Lung (tissue), 12 donors: ENCODE measurements around the gene SLC6A18. TPM values are rescaled to one million over a fixed set of nuclear protein-coding genes. Genes with fewer than 3 reads are reported as not detected.

Experiments used
- ATAC-seq: fragments of 200-7000 bp; cut with Tn5 transposase; one replicate; pipeline ENCODE4 v1.9.1; 2020; ENCODE audit warnings: moderate number of reproducible peaks; ENCODE audit not compliant: insufficient read depth, low FRiP score
- DNase-seq, 3 donors: peaks; one replicate each; pipeline ENCODE4 v3.0.0-alpha.2; 2013 to 2017
- H3K27ac ChIP-seq, 2 donors: one replicate each; pipeline ENCODE4 v1.5.1; 2013; ENCODE audit warnings: mild to moderate bottlenecking in 2 of 2, moderate library complexity in 2 of 2, control low read depth in 1 of 2, inconsistent platforms in 1 of 2, low read depth in 1 of 2, low read length in 1 of 2
- H3K27me3 ChIP-seq, 3 donors: one replicate each; pipeline ENCODE4 v1.5.1; 2013; ENCODE audit warnings: low read length in 2 of 3; ENCODE audit not compliant: control insufficient read depth in 3 of 3, insufficient read depth in 3 of 3
- H3K36me3 ChIP-seq, 4 donors: one replicate each; pipeline ENCODE4 v1.5.1; 2013; ENCODE audit warnings: low read length in 4 of 4, mild to moderate bottlenecking in 1 of 4, moderate library complexity in 1 of 4; ENCODE audit not compliant: control insufficient read depth in 4 of 4, insufficient read depth in 4 of 4
- H3K4me1 ChIP-seq, 5 donors: one replicate each; pipeline ENCODE4 v1.5.1; 2013; ENCODE audit warnings: low read length in 5 of 5, mild to moderate bottlenecking in 2 of 5, moderate library complexity in 1 of 5; ENCODE audit not compliant: control insufficient read depth in 5 of 5, insufficient read depth in 5 of 5
- H3K4me3 ChIP-seq: one replicate; pipeline ENCODE4 v1.5.1; 2013; ENCODE audit warnings: mild to moderate bottlenecking, control low read depth, moderate library complexity
- H3K9ac ChIP-seq, 2 donors: one replicate each; pipeline ENCODE4 v1.5.1; 2013; ENCODE audit warnings: low read length in 2 of 2, control low read depth in 1 of 2; ENCODE audit not compliant: insufficient read depth in 1 of 2
- H3K9me3 ChIP-seq, 4 donors: one replicate each; pipeline ENCODE4 v1.5.1; 2013; ENCODE audit warnings: low read length in 3 of 4, mild to moderate bottlenecking in 1 of 4, moderate library complexity in 1 of 4; ENCODE audit not compliant: control insufficient read depth in 4 of 4, insufficient read depth in 3 of 4
- WGBS, 2 donors: extraction: QIAGEN DNeasy Blood & Tissue Kit; methylation state at CpG; one replicate each; pipeline ENCODE4 v1.1.7; 2013; 5-methylcytosine and 5-hydroxymethylcytosine counted together
- polyA plus RNA-seq, 2 donors: library from polyadenylated mRNA; stranded (reverse); fragments of 200-250 nt; gene quantifications; one replicate each; pipeline ENCODE4 v1.2.1, GENCODE V29; 2013
- total RNA-seq, 2 donors: library from RNA; depleted of rRNA in 1 of 2; stranded (reverse); fragments of >200 nt in 1 of 2; gene quantifications; one replicate each; pipeline ENCODE4 v1.2.1, GENCODE V29; 2014 to 2021
- TF ChIP-seq, protein P1 (sequence below): IDR thresholded peaks from 2 replicates; pipeline ENCODE4 v1.5.1; 2012; ENCODE audit warnings: mild to moderate bottlenecking; ENCODE audit errors: control extremely low read depth, extremely low read depth
- donor health status: control.
- donor health status: control.
- donor health status: Bipolar disorder and iron deficiency.
- donor health status: healthy.
- donor health status: DM: yes; HTN: yes; CAD: no.

SLC6A18 gene
- total and polyA plus RNA-seq, 4 donors, result not detected

- Histone ChIP-seq H3K36me3 (no peaks in the 10 kb centered on the region), H3K27ac (no peak overlapping the region), H3K4me3 (no peak overlapping the region), H3K27me3 (no peaks in the 10 kb centered on the region), H3K4me1 (no peaks in the 10 kb centered on the region), H3K9ac (no peak overlapping the region), H3K9me3 (peaks cover 0 to 14% (median 3%) of the 10 kb centered on the region in 4 donors)
- 86 to 94% methylated on average over 23 of the region's 23 CpGs for WGBS, 2 donors
- no peak for DNase-seq
- TF ChIP-seq, protein P1, sequence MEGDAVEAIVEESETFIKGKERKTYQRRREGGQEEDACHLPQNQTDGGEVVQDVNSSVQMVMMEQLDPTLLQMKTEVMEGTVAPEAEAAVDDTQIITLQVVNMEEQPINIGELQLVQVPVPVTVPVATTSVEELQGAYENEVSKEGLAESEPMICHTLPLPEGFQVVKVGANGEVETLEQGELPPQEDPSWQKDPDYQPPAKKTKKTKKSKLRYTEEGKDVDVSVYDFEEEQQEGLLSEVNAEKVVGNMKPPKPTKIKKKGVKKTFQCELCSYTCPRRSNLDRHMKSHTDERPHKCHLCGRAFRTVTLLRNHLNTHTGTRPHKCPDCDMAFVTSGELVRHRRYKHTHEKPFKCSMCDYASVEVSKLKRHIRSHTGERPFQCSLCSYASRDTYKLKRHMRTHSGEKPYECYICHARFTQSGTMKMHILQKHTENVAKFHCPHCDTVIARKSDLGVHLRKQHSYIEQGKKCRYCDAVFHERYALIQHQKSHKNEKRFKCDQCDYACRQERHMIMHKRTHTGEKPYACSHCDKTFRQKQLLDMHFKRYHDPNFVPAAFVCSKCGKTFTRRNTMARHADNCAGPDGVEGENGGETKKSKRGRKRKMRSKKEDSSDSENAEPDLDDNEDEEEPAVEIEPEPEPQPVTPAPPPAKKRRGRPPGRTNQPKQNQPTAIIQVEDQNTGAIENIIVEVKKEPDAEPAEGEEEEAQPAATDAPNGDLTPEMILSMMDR, result no peak
- ATAC-seq, result no peak
These were observed 31.6 kb downstream of the SLC6A18 start for GRCh38 chr5:1256776-1257175.

- DNase-seq (no peak), ATAC-seq (no peak)
- Histone ChIP-seq H3K27me3 (no peaks in the 10 kb centered on the region), H3K4me3 (no peak overlapping the region), H3K36me3 (no peaks in the 10 kb centered on the region), H3K4me1 (no peaks in the 10 kb centered on the region), H3K27ac (no peak overlapping the region), H3K9ac (no peak overlapping the region), H3K9me3 (peaks cover 0 to 17% (median 5%) of the 10 kb centered on the region in 4 donors)
- 87 to 94% methylated on average over 17 of the region's 17 CpGs for WGBS, 2 donors
- TF ChIP-seq, protein P1, result no peak
These were observed 32.2 kb downstream of the SLC6A18 start for GRCh38 chr5:1257363-1257762.

GRCh38 chr5:1257841-1258240 is 32.7 kb downstream of the SLC6A18 start:
- 88 to 93% methylated on average over 13 of the region's 13 CpGs for WGBS, 2 donors
- no peaks in the 10 kb centered on the region for H3K27me3 ChIP-seq
- no peak for ATAC-seq
- no peaks in the 10 kb centered on the region for H3K36me3 ChIP-seq
- TF ChIP-seq, protein P1, result no peak
- H3K4me1 ChIP-seq, result no peaks in the 10 kb centered on the region
- no peak overlapping the region for H3K4me3 ChIP-seq
- no peak for DNase-seq
- no peak overlapping the region for H3K9ac ChIP-seq
- H3K27ac ChIP-seq, result no peak overlapping the region
- H3K9me3 ChIP-seq, result peaks cover 0 to 21% (median 7%) of the 10 kb centered on the region in 4 donors
